GM21528 (cell line): ENCODE data around the gene CDKN1B.

ENCODE experiments used
- ATAC-seq: cut with Tn5 transposase; IDR thresholded peaks from one replicate; pipeline ENCODE4 v1.9.1; 2021; ENCODE audit warnings: mild to moderate bottlenecking, moderate library complexity; ENCODE audit not compliant: unreplicated experiment, low FRiP score

CDKN1B gene

DNA sequence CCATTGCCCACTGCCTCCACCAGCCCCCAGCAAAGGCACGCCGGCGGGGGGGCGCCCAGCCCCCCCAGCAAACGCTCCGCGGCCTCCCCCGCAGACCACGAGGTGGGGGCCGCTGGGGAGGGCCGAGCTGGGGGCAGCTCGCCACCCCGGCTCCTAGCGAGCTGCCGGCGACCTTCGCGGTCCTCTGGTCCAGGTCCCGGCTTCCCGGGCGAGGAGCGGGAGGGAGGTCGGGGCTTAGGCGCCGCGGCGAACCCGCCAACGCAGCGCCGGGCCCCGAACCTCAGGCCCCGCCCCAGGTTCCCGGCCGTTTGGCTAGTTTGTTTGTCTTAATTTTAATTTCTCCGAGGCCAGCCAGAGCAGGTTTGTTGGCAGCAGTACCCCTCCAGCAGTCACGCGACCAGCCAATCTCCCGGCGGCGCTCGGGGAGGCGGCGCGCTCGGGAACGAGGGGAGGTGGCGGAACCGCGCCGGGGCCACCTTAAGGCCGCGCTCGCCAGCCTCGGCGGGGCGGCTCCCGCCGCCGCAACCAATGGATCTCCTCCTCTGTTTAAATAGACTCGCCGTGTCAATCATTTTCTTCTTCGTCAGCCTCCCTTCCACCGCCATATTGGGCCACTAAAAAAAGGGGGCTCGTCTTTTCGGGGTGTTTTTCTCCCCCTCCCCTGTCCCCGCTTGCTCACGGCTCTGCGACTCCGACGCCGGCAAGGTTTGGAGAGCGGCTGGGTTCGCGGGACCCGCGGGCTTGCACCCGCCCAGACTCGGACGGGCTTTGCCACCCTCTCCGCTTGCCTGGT, at the start of gene CDKN1B:
CDKN1B (plus strand) TSS at position 576 of the 793 bp plus-strand sequence. CDS start 472 bp downstream, outside the sequence.
- ATAC-seq, result peak; percentile 39

DNA sequence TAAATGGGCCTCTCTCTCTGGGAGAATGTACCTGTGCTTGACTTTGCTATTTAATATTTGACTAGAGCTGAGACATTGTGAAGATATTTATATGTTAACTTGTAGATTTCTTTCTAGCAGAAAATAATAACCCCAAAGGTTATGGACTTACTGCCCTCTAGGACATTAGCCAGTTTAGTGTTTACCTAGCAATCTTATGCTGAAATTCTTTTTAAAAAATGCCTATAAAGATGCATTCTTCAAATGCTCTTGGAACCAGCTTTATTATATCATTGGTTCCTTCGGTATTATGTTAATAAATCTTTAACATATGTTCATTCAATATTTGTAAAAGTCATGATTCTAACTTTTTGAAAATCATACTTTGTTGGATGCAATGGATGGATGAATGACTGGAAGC, 49.2 kb upstream of the CDKN1B start:
- ATAC-seq, result no peak

GRCh38 chr12:12669020-12669419, 48.1 kb upstream of the CDKN1B start:
- ATAC-seq, result no peak

- no peak for ATAC-seq
Measured at GRCh38 chr12:12671850-12672660, 45.1 kb upstream of the CDKN1B start.

DNA sequence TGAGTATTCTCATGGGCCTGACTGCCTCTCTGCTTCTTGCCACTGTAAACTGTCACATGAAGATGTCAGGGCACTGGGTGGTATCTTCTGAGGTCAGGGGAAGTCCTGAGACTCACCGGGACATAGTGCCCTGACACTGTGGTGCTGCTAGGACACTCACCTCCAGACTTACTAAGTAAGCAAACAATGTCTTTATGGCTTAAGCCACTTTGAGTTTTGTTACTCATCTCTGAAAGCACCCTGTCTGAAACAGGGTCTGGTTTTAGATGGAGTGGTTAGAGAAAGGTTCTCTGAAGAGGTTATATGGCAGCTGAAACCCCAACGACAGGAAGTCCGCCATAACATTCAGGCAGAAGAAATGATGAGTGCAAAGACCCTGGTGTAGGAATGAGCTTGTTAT, 43.9 kb upstream of the CDKN1B start:
- ATAC-seq, result no peak

GRCh38 chr12:12676605-12677004, 40.6 kb upstream of the CDKN1B start:
- no peak for ATAC-seq

- ATAC-seq, result no peak
Measured at GRCh38 chr12:12681061-12681765, 36.0 kb upstream of the CDKN1B start.

GRCh38 chr12:12682284-12682683, 34.9 kb upstream of the CDKN1B start:
- no peak for ATAC-seq

DNA sequence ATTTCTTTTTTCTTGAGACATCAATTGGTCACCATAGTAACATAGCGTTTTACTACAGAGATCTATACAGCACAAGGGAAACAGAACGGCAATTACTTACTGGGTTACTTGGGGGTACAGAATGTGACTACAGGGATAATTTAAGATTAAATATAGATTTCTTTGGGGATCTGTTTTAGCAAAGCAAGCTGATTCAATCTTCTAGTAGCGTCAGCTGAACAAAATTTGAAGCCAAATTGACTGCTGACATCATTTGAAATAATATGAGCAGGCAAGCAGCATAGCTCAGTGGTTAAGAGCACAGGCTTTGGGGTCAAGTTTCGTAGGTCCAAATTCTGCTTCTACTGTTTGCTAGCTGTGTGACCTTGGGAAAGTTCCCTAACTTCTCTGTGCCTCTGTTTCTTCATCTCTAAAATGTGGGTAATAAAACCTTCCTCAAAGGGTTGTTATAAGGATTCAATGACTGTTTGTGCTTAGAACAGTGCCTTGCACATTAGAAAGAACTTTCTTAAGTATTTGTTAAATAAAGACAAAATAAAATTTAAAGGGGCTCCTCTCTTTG, 34.0 kb upstream of the CDKN1B start:
- no peak for ATAC-seq

GRCh38 chr12:12683725-12684124, 33.4 kb upstream of the CDKN1B start:
- ATAC-seq, result no peak

GRCh38 chr12:12684375-12685106, 32.6 kb upstream of the CDKN1B start:
- no peak for ATAC-seq

DNA sequence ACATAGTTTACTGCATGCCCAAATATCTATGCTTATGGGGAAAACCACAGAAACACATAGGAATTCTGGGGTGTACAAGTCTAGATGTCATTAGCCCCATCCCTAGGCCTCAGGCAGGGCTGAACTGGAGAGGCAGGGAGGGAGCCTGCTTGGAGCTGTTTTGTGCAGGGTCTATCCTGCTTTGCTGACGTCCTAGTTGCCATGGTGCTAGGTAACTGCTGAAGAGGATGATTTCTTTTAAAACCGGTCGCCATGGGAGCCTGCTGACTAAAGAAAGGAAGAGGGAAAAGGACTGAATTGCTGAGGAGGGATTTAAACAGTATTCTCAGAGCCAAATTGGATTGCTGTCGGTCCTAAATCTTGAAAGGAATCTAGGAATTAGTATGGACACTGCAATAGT, 31.9 kb upstream of the CDKN1B start:
- no peak for ATAC-seq

GRCh38 chr12:12686472-12686871, 30.7 kb upstream of the CDKN1B start:
- no peak for ATAC-seq

DNA sequence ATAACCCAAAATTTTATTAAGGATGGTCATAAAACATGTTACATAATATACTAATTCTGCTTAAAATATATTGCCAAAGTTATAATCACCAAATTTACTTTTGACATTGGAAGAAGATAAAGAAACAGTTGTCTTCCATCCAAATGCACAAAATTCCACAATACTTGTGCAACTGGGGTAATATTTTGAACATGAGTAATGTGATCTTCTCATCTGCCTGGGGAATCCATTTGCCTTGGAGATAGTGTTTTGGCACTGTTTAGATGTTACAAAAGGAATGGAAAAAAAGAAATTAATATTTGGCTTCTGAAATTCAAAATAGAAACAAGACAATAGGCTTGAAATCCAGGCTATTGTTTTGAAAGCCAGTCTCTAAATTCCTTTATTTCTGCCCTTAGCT, 30.2 kb upstream of the CDKN1B start:
- ATAC-seq, result no peak

DNA sequence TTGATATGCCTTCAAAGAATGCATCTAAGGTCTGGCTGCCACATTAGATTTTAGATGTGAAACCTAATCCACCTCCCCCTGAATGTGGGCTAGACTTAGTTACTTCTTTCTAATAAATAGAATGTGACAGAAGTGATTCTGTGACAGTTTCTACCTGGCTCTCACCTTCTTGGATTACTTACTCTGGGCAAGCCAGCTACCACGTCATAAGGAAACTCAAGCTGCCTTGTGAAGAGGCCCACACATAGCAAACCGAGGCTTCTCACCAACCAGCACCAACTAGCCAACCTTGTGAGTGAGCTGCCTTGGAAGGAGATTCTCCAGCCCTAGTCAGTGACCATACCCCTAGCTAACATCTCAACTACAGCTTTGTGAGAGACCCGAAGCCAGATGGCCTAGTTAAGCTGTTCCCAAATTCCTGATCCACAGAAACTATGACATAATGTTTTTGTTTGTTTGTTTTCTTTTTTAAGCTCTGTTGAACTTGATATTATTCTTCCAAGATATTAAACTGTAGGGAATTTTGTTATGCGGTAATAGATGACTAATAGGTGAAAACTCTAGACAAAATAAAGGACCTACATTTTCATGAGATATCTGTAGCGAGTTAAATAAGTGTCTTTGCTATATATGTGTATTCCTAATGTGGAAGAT, 27.4 kb upstream of the CDKN1B start:
- no peak for ATAC-seq

DNA sequence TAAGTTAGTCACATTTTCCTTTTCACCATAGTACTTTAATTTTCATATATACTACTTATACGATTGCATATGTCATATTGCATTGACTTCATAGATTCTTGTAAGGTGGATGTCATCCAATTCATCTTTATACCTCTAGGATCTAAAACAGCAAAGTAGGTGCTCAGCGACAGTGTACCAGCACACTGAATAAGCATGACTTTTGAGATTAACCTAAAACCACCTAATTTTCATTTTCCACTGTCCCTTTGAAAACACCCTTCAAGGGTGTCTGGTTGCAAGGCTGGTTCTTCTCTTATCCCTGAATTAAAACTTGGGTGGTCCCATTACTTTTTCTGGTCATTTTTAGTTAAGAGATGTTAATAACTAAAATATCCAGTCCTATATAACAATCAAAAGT, 25.6 kb upstream of the CDKN1B start:
- ATAC-seq, result no peak

DNA sequence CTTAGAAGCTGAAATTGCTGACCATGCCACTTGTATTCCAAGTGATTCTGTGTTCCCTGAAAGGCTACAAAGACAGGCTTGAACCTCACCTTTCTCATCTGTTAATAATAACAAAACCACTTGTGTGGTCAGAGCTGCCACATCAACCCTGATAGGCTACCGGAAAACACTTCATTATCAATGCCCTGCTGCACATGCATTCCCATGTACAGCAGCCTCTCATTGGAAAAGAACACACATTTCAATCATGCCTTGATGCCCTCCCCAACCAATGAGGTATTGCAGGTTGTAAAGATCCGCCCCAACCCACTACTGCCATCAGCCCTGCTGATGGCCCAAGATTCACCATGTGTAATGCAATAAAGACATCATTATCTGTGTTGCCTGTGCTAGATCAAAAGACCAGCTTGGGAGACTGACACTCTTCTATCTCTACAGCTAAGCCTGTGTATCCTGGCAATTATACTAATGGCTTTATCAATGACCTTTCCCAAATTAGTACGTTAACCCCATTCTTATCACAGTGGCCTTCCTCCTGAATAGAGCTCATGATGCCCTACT, 24.0 kb upstream of the CDKN1B start:
- ATAC-seq, result no peak

DNA sequence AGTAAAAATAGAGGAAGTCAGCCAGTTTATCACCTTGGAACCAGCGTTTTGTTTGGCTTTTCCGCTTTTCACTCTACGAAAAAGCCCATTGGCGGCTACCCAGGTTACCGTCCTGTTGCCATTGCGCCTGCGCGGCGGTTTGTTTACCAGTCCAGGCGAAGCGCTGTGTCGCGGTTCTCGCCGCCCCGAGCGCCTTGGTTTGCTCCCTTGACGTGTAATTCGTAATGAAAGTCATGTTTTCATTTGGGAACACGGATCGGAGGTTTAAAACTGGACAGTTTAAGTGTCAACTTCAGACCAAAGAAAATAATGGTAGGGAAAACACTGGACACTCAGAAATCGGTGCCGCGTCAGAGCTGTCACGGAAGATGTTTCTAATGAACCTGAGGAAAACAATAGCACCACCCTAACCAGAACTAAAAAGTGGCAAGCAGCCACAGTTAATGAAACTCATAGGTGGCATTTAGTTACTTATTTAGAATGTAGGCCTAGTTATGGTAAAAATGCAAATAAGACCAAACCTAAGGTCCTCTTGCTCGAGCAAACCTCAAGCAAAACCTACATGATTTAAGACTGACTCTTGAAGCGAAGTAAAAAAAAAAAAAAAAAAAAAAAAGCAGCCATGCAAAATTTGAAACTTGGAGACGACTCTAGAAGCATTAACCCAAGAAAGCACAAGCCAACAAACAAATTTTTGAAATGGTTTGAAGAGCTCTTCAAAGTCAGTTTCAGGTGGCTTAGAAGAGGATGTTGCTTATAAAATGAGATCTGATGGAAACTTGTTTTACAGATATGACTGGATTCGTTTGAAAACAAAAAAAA, 20.4 kb upstream of the CDKN1B start:
- ATAC-seq, result peak; percentile 71

GRCh38 chr12:12699345-12699744, 17.8 kb upstream of the CDKN1B start:
- ATAC-seq, result no peak
